AG09319 (cell line): ENCODE data around the gene PREX1.

Source experiments
- DNase-seq: peaks from one replicate; pipeline ENCODE4 v3.0.0-alpha.2; 2010; ENCODE audit warnings: low read depth; ENCODE audit errors: extremely low read depth
- CTCF ChIP-seq: IDR thresholded peaks from 2 replicates; pipeline ENCODE4 v1.5.1; 2011; ENCODE audit warnings: low read depth, mild to moderate bottlenecking, inconsistent platforms, low read length, moderate library complexity

The PREX1 gene

GRCh38 chr20:48607544-48607865, 220.3 kb downstream of the PREX1 start:
- DNase-seq = no peak
- TF ChIP-seq CTCF = no peak

GRCh38 chr20:48606841-48607543, 220.8 kb downstream of the PREX1 start:
- no peak for DNase-seq
- TF ChIP-seq CTCF = no peak

- no peak for DNase-seq
- TF ChIP-seq CTCF = no peak
Observed at GRCh38 chr20:48606172-48606840, 221.5 kb downstream of the PREX1 start.

GRCh38 chr20:48605364-48606171, 222.2 kb downstream of the PREX1 start:
- no peak for TF ChIP-seq CTCF

GRCh38 chr20:48604936-48605335, 222.9 kb downstream of the PREX1 start:
- TF ChIP-seq CTCF = no peak
- DNase-seq = no peak

More at GRCh38 chr20:48605364-48606171, 222.2 kb downstream of the PREX1 start:
- no peak for DNase-seq

GRCh38 chr20:48604426-48604825, 223.4 kb downstream of the PREX1 start:
- no peak for TF ChIP-seq CTCF
- DNase-seq = no peak
